GM04504 (cell line): ENCODE results near the gene DNAJC12.
A peak's percentile ranks its signal among the peaks of the same experiment; 100 is the strongest.
"Not testable (repeated sequence)": the region's sequence is repeated elsewhere in the genome, so short reads cannot be mapped to it uniquely, and the experiment has no call there.

ENCODE experiments used
- DNase-seq: peaks from one replicate; pipeline ENCODE4 v3.0.0-alpha.2; 2012; ENCODE audit warnings: low read depth

Gene DNAJC12

GRCh38 chr10:67792653-67793052 lies 45.3 kb downstream of the DNAJC12 start:
- DNase-seq: no peak

- no peak for DNase-seq
These were observed 47.2 kb downstream of the DNAJC12 start for GRCh38 chr10:67790534-67791408.

GRCh38 chr10:67789769-67790168 lies 48.2 kb downstream of the DNAJC12 start:
- DNase-seq: no peak

- DNase-seq: no peak
These were observed 49.7 kb downstream of the DNAJC12 start for GRCh38 chr10:67788028-67788886.

- DNase-seq: no peak
These were observed 52.9 kb downstream of the DNAJC12 start for GRCh38 chr10:67785098-67785497.

- no peak for DNase-seq
These were observed 53.5 kb downstream of the DNAJC12 start for GRCh38 chr10:67784474-67784873.

GRCh38 chr10:67783606-67784294 lies 54.2 kb downstream of the DNAJC12 start:
- no peak for DNase-seq

- no peak for DNase-seq
These were observed 55.5 kb downstream of the DNAJC12 start for GRCh38 chr10:67782530-67782929.

- DNase-seq: no peak
These were observed 57.0 kb downstream of the DNAJC12 start for GRCh38 chr10:67780759-67781538.

GRCh38 chr10:67780204-67780621 lies 57.8 kb downstream of the DNAJC12 start:
- DNase-seq: not testable (repeated sequence)

- DNase-seq: peak; percentile 46
These were observed 58.4 kb downstream of the DNAJC12 start for GRCh38 chr10:67779465-67780203.

GRCh38 chr10:67776371-67776770 lies 61.6 kb downstream of the DNAJC12 start:
- no peak for DNase-seq

GRCh38 chr10:67775279-67775678 lies 62.7 kb downstream of the DNAJC12 start:
- no peak for DNase-seq

GRCh38 chr10:67772894-67773511 lies 65.0 kb downstream of the DNAJC12 start:
- no peak for DNase-seq

GRCh38 chr10:67772151-67772550 lies 65.8 kb downstream of the DNAJC12 start:
- DNase-seq: no peak

- no peak for DNase-seq
These were observed 66.8 kb downstream of the DNAJC12 start for GRCh38 chr10:67771200-67771599.

- DNase-seq: no peak
These were observed 67.5 kb downstream of the DNAJC12 start for GRCh38 chr10:67770537-67770936.

- DNase-seq: no peak
These were observed 70.7 kb downstream of the DNAJC12 start for GRCh38 chr10:67767244-67767643.

- DNase-seq: peak; percentile 75
These were observed 73.8 kb downstream of the DNAJC12 start for GRCh38 chr10:67764012-67764822.
